Measurements from ENCODE around the gene TBR1.

TBR1 gene

DNA sequence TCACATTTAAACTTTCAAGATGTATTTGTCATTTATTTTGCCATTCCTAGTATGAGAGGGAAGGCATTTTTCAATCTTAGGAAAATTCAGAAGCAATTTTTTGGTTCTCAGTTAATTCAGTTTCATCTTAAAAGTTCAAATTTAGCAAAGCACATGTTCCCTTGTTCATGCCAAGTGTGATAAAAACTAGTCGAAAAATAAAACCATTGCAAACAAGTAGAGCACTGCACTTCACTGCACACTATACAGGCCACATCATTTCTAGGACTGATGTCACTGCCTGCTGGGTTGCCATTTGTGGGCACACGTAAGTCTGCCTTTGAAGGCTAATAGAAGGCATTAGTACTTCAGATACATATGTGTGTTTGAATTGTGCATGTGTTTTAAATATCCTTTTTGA, 14.3 kb downstream of the TBR1 start:
- no peak for DNase-seq

DNA sequence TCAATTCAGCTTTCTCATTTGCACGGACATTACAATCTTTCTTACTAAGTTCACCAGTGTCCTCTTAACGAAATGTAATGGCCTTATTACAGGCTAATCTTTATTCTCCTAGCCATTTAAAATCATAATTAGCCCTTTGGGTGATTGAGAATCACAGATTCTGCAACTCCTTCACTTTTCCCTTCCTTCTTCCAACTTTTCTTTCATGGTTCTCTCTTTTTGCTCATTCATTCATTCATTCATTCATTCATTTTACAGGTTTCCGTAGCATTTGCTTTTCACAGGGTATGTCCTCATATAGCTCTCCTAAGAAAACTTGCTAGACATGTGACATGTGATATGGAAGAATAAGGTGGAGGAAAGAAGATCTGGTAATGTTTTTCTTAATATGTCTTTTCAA, 16.0 kb downstream of the TBR1 start:
- DNase-seq, result no peak

DNA sequence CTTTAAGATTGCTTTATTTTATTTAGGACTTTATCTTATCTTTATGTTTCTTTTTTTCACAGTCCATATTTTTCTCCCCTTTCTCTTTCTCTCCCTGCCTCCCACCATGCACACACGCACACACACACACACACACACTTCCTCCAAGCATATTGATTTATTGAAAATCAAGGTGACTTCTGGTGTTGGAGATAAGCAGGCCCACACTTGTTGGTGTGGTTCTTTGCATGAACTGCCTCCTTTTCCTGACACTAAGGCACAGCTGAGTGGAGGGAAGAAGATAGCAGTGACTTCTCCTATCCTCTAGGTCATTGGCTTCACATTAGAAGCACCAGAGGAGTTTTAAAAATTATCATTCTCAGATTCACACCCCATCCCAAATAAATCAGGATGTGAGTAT, 18.0 kb downstream of the TBR1 start:
- DNase-seq, result no peak

DNA sequence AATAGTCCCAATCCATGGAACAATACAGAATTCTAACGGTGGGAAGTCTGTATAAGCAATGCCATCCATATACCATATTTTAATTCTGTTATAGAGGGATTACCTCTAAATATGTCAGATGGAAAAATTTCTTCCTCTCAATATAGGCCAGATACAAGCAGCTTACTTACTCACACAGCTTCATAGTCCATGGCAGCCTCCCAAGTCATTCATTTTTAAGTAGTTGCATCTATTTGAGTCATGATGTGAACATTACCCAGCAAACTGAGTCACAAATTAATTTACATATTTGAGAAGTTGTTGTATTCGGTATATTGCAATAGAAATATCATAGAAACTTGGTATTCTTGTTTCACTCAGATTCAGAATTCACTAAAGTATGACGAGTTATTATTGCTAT, 20.3 kb downstream of the TBR1 start:
- no peak for DNase-seq

DNA sequence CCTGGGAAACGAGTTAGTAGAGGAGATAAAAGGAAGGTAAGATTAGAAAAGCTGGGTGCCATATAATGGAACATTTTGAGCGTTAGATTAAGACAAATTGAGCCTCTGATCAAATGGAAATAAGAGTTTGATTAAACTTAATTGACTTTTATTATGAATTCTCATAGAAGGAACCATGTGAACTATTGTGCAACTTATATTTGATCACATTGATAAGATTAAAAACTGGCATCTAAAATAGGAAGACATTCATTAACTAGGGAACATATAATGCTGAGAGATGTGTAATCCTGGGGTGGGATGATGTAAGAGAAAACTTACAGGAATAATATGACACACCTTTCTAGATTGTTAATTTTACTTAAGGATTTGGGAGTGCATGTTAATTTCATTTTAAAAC, 22.5 kb downstream of the TBR1 start:
- DNase-seq, result no peak

DNA sequence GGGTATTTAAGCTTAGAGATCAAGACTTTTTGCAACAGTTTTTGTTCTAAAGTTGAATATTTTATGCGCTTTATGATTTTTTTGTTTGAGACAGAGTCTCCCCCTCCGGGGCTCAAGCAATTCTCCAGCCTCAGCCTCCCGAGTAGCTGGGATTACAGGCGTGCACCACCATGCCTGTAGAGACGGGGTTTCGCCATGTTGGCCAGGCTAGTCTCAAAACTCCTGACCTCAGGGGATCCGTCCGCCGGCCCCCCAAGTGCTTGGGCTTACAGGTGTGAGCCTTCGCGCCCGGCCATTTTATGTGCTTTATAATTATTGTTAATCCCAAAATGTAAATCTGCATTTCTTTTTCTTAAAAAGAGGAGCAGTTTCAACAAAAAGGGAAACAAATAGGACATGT, 29.0 kb downstream of the TBR1 start:
- DNase-seq, result no peak

DNA sequence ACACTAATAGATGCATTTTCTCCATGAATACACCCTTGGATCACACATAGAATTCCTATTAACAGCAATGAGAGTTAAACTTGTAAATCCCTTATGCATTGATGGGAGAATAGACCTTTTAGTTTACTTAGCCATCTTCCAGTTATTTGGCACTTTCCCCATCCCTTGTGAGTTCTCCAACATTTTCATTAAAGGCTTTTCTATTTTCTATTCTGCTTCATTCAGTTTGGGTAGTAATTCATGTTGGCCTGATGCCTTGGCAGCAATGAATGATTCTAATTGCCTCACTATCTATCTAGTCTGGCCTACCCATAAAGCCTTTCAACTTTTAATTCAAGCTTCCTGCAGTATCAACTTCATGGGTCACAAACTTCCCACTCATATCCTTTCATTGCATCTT, 32.3 kb downstream of the TBR1 start:
- DNase-seq, result no peak

DNA sequence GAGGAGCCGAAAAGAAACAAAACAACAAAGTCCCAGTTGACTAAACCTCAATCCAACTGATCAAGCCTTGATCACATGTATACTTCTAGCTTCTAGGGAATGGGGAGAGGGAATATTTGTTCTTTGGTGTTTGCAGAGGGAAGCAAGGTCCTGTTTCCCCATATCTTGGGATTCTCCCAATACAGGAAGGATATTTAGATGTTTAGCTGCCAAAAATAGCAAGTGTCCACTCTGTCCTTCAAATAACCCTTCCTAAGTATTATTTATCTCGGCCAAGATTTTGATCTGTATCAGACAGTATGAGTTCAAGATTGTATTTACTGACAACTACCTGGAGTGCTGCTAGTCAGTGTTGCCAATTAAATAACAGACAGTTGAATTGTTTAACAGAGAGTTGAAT, 55.5 kb downstream of the TBR1 start:
- no peak for DNase-seq

DNA sequence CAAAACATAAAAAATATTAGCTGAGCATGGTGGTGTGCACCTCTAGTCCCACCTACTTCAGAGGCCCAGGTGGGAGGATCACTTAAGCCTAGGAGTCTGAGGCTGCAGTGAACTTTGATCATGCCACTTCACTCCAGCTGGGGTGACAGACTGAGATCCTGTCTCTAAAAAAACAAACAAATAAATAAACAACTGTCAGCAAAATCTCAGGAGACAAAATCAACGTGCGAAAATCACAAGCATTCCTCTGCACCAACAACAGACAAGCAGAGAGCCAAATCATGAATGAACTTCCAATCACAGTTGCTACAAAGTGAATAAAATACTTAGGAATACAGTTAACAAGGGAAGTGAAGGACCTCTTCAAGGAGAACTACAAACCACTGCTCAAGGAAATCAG, 58.8 kb downstream of the TBR1 start:
- DNase-seq, result no peak

All from NCI-H345 (cell line).